DMS 273 (cell line): Measurements from ENCODE around the gene OIP5.
"Not testable (repeated sequence)": the region's sequence is repeated elsewhere in the genome, so short reads cannot be mapped to it uniquely, and the experiment has no call there.

Source experiments
- DNase-seq: peaks from one replicate; lab custom pipeline; 2025; ENCODE audit not compliant: unreplicated experiment; lab: John Stamatoyannopoulos, UW

OIP5 gene

DNA sequence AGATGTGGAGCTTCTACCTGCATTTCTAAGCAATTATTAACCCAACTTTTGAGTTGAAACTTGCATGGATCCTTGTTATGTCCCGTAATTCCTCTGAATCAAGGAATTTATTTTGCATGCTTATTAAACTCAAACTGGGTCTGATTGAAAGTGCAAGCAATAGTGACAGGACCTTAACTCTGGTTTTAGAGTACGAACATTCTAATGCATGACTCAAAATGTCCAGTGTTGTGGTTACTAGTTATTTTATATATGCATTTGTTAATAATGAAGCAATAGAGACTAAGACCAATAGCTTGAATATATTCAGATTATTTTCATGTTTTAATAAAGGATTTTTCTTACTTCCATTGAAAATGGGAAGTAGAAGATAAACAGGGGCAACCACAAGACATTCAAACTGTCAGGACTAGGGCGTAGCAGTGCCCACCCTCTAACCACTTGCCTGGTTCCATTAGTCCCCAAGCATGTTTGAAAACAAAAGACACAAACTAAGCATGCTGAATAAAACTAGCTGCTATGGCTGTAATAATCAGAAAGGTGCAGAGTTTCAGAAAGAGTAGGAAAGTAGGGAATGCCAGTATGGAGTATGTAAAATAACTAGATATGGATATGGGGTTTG, 28.1 kb downstream of the OIP5 start:
- DNase-seq, result no peak

DNA sequence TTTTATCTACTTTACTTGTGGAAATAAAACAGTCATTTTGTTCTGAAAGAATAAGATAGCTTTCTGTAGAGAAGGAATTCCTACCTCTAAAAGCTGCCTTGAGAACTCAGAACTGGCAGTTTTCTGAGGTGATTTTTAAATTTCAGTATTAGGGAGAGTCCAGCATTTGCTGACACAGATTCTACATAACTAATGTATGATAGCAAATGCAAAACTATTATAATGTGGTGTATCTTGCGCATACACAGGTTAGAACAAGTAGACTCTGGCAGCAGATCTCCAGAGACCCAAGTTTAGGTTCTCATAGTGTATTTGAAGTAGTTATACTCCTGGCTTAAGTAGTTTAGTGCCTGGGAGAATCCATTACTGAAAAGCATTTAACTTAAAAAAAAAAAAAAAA, 30.8 kb downstream of the OIP5 start:
- DNase-seq, result no peak

GRCh38 chr15:41301139-41301538, 31.3 kb downstream of the OIP5 start:
- DNase-seq, result not testable (repeated sequence)

- DNase-seq, result no peak
Observed at GRCh38 chr15:41292521-41292920, 39.9 kb downstream of the OIP5 start.

DNA sequence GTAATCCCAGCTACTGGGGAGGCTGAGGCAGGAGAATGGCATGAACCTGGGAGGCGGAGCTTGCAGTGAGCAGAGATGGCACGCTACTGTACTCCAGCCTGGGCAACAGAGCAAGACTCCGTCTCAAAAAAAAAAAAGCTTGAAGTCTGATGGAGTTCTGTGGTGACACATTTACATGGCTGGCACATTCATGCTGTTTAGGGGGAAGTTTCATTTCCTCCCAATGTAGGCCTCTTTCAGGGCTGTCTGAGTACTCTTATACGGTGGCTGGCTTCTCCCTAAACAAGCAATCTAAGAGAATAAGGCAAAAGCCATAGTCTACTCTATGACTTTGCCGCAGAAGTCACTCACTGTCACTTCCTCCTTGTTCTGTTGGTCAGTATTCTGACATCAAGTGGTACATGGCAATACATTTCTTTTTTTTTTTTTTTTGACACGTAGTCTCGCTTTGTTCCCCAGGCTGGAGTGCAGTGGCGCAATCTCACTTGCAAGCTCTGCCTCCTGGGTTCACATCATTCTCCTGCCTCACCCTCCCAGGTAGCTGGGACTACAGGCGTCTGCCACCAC, 41.2 kb downstream of the OIP5 start:
- no peak for DNase-seq

- no peak for DNase-seq
Observed at GRCh38 chr15:41289953-41290352, 42.4 kb downstream of the OIP5 start.

- peak; percentile 2 for DNase-seq
Observed at GRCh38 chr15:41288464-41288863, 43.9 kb downstream of the OIP5 start.

GRCh38 chr15:41286665-41287333, 45.6 kb downstream of the OIP5 start:
- no peak for DNase-seq

DNA sequence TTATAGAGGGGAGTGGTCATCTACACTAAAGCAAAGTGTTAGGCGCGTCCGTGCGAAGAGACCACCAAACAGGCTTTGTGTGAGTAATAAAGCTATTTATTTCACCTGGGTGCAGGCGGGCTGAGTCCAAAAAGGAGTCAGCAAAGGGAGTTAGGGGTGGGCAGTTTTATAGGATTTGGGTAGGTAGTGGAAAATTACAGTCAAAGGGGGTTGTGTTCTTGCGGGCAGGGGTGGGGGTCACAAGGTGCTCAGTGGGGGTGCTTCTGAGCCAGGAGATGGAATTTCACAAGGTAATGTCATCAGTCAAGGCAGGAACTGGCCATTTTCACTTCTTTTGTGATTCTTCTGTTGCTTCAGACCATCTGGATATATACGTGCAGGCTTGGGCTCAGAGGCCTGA, 47.1 kb downstream of the OIP5 start:
- DNase-seq, result no peak

- DNase-seq, result peak; percentile 40
Observed at GRCh38 chr15:41284427-41285177, 47.8 kb downstream of the OIP5 start.

GRCh38 chr15:41283653-41284426, 48.6 kb downstream of the OIP5 start:
- peak; percentile 99 for DNase-seq

DNA sequence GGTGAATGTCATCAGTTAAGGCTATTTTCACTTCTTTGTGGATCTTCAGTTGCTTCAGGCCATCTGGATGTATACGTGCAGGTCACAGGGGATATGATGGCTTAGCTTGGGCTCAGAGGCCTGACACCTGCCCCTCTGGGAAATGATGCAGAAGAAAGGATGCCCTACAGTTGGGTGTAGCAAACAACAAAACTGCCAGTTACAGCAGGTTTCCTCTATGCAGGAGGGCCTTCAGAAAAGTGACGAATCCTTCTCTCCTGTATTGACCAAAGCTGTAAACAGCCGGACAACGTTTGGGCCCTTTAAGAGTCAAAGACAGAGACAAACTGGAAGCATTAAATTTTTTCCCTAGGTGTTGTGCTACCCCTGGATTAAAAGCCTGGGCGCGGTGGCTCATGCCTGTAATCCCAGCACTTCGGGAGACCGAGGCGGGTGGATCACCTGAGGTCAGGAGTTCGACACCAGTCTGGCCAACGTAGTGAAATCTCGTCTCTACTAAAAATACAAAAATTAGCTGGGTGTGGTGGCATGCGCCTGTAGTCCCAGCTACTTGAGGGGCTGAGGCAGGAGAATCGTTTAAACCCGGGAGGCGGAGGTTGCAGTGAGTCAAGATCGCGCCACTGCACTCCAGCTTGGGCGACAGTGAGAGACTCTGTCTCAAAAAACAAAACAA, 49.3 kb downstream of the OIP5 start:
- DNase-seq, result peak; percentile 2

DNA sequence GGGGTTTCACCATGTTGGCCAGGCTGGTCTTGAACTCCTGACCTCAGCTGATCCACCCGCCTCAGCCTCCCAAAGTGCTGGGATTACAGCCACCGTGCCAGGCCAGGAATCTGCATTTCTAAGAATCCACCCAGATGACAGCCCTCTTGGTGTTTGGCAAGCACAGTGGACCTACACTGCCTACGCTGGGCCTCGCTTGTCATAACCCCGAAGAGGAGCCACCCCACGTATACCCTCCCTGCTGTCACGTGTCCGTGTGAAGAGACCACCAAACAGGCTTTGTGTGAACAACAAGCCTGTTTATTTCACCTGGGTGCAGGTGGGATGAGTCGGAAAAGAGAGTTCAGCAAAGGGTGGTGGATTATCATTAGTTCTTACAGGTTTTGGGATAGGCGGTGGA, 50.0 kb downstream of the OIP5 start:
- not testable (repeated sequence) for DNase-seq

GRCh38 chr15:41281236-41281635, 51.2 kb downstream of the OIP5 start:
- DNase-seq, result no peak

DNA sequence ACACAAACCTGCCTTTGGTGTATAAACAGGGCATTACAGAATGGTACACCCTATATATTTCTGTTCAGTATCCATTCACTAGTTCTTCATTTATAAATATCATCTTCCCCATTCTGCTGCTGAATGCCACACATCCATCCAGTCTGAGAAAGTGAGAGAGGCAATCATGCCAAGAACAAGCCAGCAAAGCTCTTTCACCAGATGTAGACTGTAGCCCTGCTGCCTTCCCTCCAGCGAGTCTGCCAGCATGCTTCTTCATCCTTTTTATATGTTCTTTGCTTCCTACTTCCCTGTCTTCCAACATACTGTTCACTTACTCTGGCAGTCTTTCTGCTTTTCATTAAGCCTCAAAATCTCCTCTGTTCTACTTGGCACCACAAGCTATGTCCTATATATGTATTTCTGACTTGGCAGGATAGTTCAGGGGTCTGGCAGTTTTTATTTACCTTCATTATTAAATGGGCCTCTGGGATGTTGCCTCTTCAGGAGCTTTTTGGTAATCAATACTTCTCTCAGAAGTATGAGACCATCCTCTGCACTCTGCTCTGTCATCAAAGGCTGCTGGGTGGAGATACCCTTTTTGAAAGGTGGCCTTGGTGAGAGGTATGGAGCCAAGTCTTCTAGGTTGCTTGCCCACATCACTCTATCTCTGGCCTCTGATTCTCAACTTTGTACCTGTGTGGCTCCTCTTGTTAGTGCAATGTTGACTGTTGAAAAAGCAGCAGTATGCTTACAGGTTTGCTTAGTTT, 52.7 kb downstream of the OIP5 start:
- no peak for DNase-seq

DNA sequence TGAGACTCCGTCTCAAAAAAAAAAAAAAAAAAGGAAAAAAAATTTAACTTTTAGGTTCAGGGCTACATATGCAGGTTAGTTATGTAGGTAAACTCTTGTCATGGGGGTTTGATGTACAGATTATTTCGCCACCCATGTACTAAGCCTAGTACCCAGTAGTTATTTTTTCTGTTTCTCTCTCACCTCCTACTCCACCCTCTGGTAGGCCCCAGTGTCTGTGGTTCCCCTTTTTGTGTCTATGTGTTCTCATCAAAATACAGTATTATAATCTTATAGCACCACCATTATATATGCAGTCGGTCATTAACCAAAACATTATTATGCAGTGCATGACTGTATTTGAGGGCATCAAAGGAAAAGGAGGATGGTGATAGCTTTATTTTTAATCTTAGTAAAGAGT, 54.1 kb downstream of the OIP5 start:
- DNase-seq, result no peak

- DNase-seq, result no peak
Observed at GRCh38 chr15:41276831-41277230, 55.6 kb downstream of the OIP5 start.

DNA sequence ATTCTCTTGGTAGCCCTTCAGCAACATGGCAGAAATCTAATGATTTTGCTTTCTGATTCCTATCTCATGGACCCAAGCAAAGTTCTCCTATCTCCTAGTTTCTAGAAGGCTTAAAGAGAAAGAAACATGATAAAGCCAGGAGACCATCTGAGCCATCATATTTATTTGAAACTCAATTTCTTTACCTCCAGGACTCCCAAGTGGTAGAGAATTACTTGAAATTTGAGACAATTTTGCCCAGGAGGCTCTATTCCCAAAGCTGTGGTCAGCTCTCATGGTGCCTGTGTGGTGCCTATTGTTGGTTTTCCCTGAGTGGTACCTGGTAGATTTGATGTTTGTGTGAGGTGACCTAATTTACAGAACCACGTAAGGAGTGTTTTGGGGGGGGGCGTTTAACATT, 62.5 kb downstream of the OIP5 start:
- DNase-seq, result no peak

GRCh38 chr15:41263891-41264351, 68.5 kb downstream of the OIP5 start:
- no peak for DNase-seq

- no peak for DNase-seq
Observed at GRCh38 chr15:41262571-41262970, 69.8 kb downstream of the OIP5 start.
